Endothelial cell of umbilical vein (primary cell): ENCODE results near the gene MYH16.
A peak's percentile ranks its signal among the peaks of the same experiment; 100 is the strongest.
"Not testable (repeated sequence)": the region's sequence is repeated elsewhere in the genome, so short reads cannot be mapped to it uniquely, and the experiment has no call there.

Source experiments
- EZH2 ChIP-seq: IDR thresholded peaks from 2 replicates; pipeline ENCODE4 v1.6.1; 2012; ENCODE audit warnings: borderline replicate concordance, low read depth, mild to moderate bottlenecking, moderate library complexity, low read length, inconsistent platforms; ENCODE audit not compliant: severe bottlenecking
- FOS ChIP-seq: IDR thresholded peaks from 2 replicates; pipeline ENCODE4 v1.6.1; 2011; ENCODE audit warnings: mild to moderate bottlenecking, low read length, moderate library complexity, borderline replicate concordance; ENCODE audit not compliant: insufficient read depth
- JUN ChIP-seq: IDR thresholded peaks from 2 replicates; pipeline ENCODE4 v1.6.1; 2011; ENCODE audit warnings: borderline replicate concordance, low read depth; ENCODE audit not compliant: insufficient read length, insufficient read depth
- MYC ChIP-seq: IDR thresholded peaks from one replicate; pipeline ENCODE4 v1.6.1; 2011; ENCODE audit warnings: mild to moderate bottlenecking, low read depth, low read length
- POLR2A ChIP-seq: IDR thresholded peaks from 2 replicates; pipeline ENCODE4 v1.6.1; 2012; ENCODE audit warnings: low read depth, mild to moderate bottlenecking, control low read depth, low read length
- POLR2AphosphoS5 ChIP-seq: IDR thresholded peaks from 2 replicates; pipeline ENCODE4 v1.6.1; 2012; ENCODE audit warnings: low read depth, mild to moderate bottlenecking, control low read depth, low read length, moderate library complexity; ENCODE audit not compliant: insufficient read depth
- TF ChIP-seq, protein P1 (sequence below), 2 donors: IDR thresholded peaks; 1 replicate in 1 of 2; 2 replicates in 1 of 2; pipeline ENCODE4 v1.5.1; 2011; ENCODE audit warnings: low read length in 2 of 2, mild to moderate bottlenecking in 2 of 2, moderate library complexity in 2 of 2, control low read depth in 1 of 2, inconsistent platforms in 1 of 2, low read depth in 1 of 2; ENCODE audit not compliant: insufficient read depth in 1 of 2; ENCODE audit errors: extremely low read depth in 1 of 2
- TF ChIP-seq, protein P2 (sequence below): IDR thresholded peaks from 2 replicates; pipeline ENCODE4 v1.6.1; 2011; ENCODE audit not compliant: insufficient read depth, insufficient read length

- peak; percentile 47 for TF ChIP-seq JUN
- TF ChIP-seq, protein P1, sequence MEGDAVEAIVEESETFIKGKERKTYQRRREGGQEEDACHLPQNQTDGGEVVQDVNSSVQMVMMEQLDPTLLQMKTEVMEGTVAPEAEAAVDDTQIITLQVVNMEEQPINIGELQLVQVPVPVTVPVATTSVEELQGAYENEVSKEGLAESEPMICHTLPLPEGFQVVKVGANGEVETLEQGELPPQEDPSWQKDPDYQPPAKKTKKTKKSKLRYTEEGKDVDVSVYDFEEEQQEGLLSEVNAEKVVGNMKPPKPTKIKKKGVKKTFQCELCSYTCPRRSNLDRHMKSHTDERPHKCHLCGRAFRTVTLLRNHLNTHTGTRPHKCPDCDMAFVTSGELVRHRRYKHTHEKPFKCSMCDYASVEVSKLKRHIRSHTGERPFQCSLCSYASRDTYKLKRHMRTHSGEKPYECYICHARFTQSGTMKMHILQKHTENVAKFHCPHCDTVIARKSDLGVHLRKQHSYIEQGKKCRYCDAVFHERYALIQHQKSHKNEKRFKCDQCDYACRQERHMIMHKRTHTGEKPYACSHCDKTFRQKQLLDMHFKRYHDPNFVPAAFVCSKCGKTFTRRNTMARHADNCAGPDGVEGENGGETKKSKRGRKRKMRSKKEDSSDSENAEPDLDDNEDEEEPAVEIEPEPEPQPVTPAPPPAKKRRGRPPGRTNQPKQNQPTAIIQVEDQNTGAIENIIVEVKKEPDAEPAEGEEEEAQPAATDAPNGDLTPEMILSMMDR (IDR thresholded peaks at IDR 0.05; ENCODE audit: extremely low read depth in 1 of 2, insufficient read depth in 1 of 2, low read depth in 1 of 2, low read length in 2 of 2): not testable (repeated sequence)
- TF ChIP-seq POLR2AphosphoS5, POLR2A, EZH2, MYC: not testable (repeated sequence)
- TF ChIP-seq, protein P2, sequence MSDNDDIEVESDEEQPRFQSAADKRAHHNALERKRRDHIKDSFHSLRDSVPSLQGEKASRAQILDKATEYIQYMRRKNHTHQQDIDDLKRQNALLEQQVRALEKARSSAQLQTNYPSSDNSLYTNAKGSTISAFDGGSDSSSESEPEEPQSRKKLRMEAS: not testable (repeated sequence)
- peak; percentile 67 for TF ChIP-seq FOS
Observed at GRCh38 chr7:99330314-99330961, 57.8 kb downstream of the MYH16 start.
